NCI-H1436 treated with DMSO at 0.1 percent for 48 hours (cell line): ENCODE results near the gene FNTB.
"Not testable (repeated sequence)": the region's sequence is repeated elsewhere in the genome, so short reads cannot be mapped to it uniquely, and the experiment has no call there.

Experiments
- DNase-seq: peaks from one replicate; lab custom pipeline; 2025; lab: John Stamatoyannopoulos, UW

Gene FNTB

GRCh38 chr14:65054471-65055085, 67.9 kb downstream of the FNTB start:
- DNase-seq = no peak

GRCh38 chr14:65057695-65058094, 71.0 kb downstream of the FNTB start:
- DNase-seq = no peak

GRCh38 chr14:65062096-65063075, 75.7 kb downstream of the FNTB start:
- DNase-seq = no peak

GRCh38 chr14:65065719-65066118, 79.0 kb downstream of the FNTB start:
- no peak for DNase-seq

GRCh38 chr14:65069874-65070413, 83.2 kb downstream of the FNTB start:
- no peak for DNase-seq

GRCh38 chr14:65070471-65070976, 83.8 kb downstream of the FNTB start:
- no peak for DNase-seq

- DNase-seq = no peak
Observed at GRCh38 chr14:65071544-65071943, 84.8 kb downstream of the FNTB start.

- no peak for DNase-seq
Observed at GRCh38 chr14:65072256-65072655, 85.6 kb downstream of the FNTB start.

GRCh38 chr14:65072937-65073336, 86.2 kb downstream of the FNTB start:
- no peak for DNase-seq

- DNase-seq = no peak
Observed at GRCh38 chr14:65073605-65074201, 87.0 kb downstream of the FNTB start.

GRCh38 chr14:65074449-65075150, 87.9 kb downstream of the FNTB start:
- no peak for DNase-seq

GRCh38 chr14:65075628-65076325, 89.1 kb downstream of the FNTB start:
- no peak for DNase-seq

GRCh38 chr14:65077318-65077717, 90.6 kb downstream of the FNTB start:
- no peak for DNase-seq

GRCh38 chr14:65079201-65079600, 92.5 kb downstream of the FNTB start:
- no peak for DNase-seq

GRCh38 chr14:65079768-65080167, 93.1 kb downstream of the FNTB start:
- DNase-seq = no peak

GRCh38 chr14:65080960-65081747, 94.5 kb downstream of the FNTB start:
- no peak for DNase-seq

- no peak for DNase-seq
Observed at GRCh38 chr14:65082930-65083329, 96.2 kb downstream of the FNTB start.

GRCh38 chr14:65084554-65085505, 98.1 kb downstream of the FNTB start:
- no peak for DNase-seq

- not testable (repeated sequence) for DNase-seq
Observed at GRCh38 chr14:65086686-65087085, 100.0 kb downstream of the FNTB start.
